Stimulated activated CD8-positive, alpha-beta memory T cell treated with anti-CD3 and anti-CD28 coated beads, Interleukin-4, amount 100 ng/mL, for 1 hour (primary cell): ENCODE results near the gene PDE6H.

ENCODE experiments used
- DNase-seq, 2 donors: peaks; one replicate each; pipeline ENCODE4 v3.0.0-alpha.2; 2020; ENCODE audit warnings: low read depth in 2 of 2, low spot score in 1 of 2

The PDE6H gene

GRCh38 chr12:14968478-14968877, 4.4 kb upstream of the PDE6H start:
- DNase-seq: no peak

- DNase-seq: no peak
These were observed 2.4 kb upstream of the PDE6H start for GRCh38 chr12:14970473-14970872.

- DNase-seq: no peak
These were observed 1.8 kb downstream of the PDE6H start for GRCh38 chr12:14974633-14975032.

- no peak for DNase-seq
These were observed 2.6 kb downstream of the PDE6H start for GRCh38 chr12:14975457-14975856.

GRCh38 chr12:14976658-14977057, 3.8 kb downstream of the PDE6H start:
- DNase-seq: no peak

- DNase-seq: no peak
These were observed 6.6 kb downstream of the PDE6H start for GRCh38 chr12:14979468-14979867.

GRCh38 chr12:14981049-14981448, 8.2 kb downstream of the PDE6H start:
- DNase-seq: no peak

GRCh38 chr12:14982562-14982961, 9.7 kb downstream of the PDE6H start:
- DNase-seq: no peak

GRCh38 chr12:14982991-14983390, 10.1 kb downstream of the PDE6H start:
- DNase-seq: no peak

- DNase-seq: no peak
These were observed 11.2 kb downstream of the PDE6H start for GRCh38 chr12:14984036-14984435.

GRCh38 chr12:14984766-14985285, 12.0 kb downstream of the PDE6H start:
- DNase-seq: no peak

- DNase-seq: no peak
These were observed 13.6 kb downstream of the PDE6H start for GRCh38 chr12:14986449-14986848.

- no peak for DNase-seq
These were observed 15.2 kb downstream of the PDE6H start for GRCh38 chr12:14988035-14988434.

- no peak for DNase-seq
These were observed 16.9 kb downstream of the PDE6H start for GRCh38 chr12:14989790-14990189.

GRCh38 chr12:14991069-14991468, 18.2 kb downstream of the PDE6H start:
- no peak for DNase-seq

GRCh38 chr12:14992673-14993072, 19.8 kb downstream of the PDE6H start:
- DNase-seq: no peak

- DNase-seq: no peak
These were observed 20.3 kb downstream of the PDE6H start for GRCh38 chr12:14993117-14993516.

GRCh38 chr12:14993537-14994266, 20.9 kb downstream of the PDE6H start:
- no peak for DNase-seq

GRCh38 chr12:14994610-14995009, 21.8 kb downstream of the PDE6H start:
- DNase-seq: no peak

GRCh38 chr12:14995583-14996425, 23.0 kb downstream of the PDE6H start:
- no peak for DNase-seq

- DNase-seq: no peak
These were observed 25.2 kb downstream of the PDE6H start for GRCh38 chr12:14997998-14998397.

GRCh38 chr12:14999021-14999694, 26.3 kb downstream of the PDE6H start:
- no peak for DNase-seq
